Neural cell (in vitro differentiated cells): ENCODE results near the gene GNL3L. TPM values are rescaled to one million over a fixed set of nuclear protein-coding genes. Genes with fewer than 3 reads are reported as not detected.
"Not testable (repeated sequence)": the region's sequence is repeated elsewhere in the genome, so short reads cannot be mapped to it uniquely, and the experiment has no call there.

Experiments used
- H2AFZ ChIP-seq: fragments of 200-600, 300-800 bp; sonication (generic), shearing (Covaris generic); 2 replicates; pipeline ENCODE4 v1.6.0; 2014; ENCODE audit warnings: low read depth, mild to moderate bottlenecking, antibody characterized with exemption, low read length, moderate library complexity
- H3F3A ChIP-seq: fragments of 200-600 bp; shearing (Covaris generic); 2 replicates; pipeline ENCODE4 v1.6.1; 2016; ENCODE audit warnings: mild to moderate bottlenecking, moderate library complexity, mixed read lengths, antibody characterized with exemption, low read length; ENCODE audit not compliant: insufficient read depth, poor library complexity, severe bottlenecking
- H3K27ac ChIP-seq: fragments of 200-600, 300-800 bp; sonication (generic), shearing (Covaris generic); 2 replicates; pipeline ENCODE4 v1.5.1; 2014; ENCODE audit warnings: mild to moderate bottlenecking, low read length, moderate library complexity
- H3K27me3 ChIP-seq: fragments of 300-800, 200-600 bp; sonication (generic), shearing (Covaris generic); 2 replicates; pipeline ENCODE4 v1.6.0; 2014; ENCODE audit warnings: mild to moderate bottlenecking, low read depth, low read length, moderate library complexity; ENCODE audit not compliant: insufficient read depth
- H3K36me3 ChIP-seq: fragments of 300-800, 200-600 bp; sonication (generic), shearing (Covaris generic); 2 replicates; pipeline ENCODE4 v1.5.1; 2014; ENCODE audit warnings: mild to moderate bottlenecking, antibody characterized with exemption, low read length, moderate library complexity; ENCODE audit not compliant: insufficient read depth
- H3K4me2 ChIP-seq: fragments of 300-800, 200-600 bp; sonication (generic), shearing (Covaris generic); 2 replicates; pipeline ENCODE4 v1.6.0; 2014; ENCODE audit warnings: mild to moderate bottlenecking, low read length
- H3K4me3 ChIP-seq: fragments of 300-800, 200-600 bp; sonication (generic), shearing (Covaris generic); 2 replicates; pipeline ENCODE4 v1.5.1; 2014; ENCODE audit warnings: mild to moderate bottlenecking, low read length, moderate library complexity
- H3K79me2 ChIP-seq: fragments of 200-600 bp; shearing (Covaris generic); replicated peaks from 2 replicates; pipeline ENCODE4 v1.6.0; 2014; ENCODE audit warnings: mild to moderate bottlenecking, low read length, moderate library complexity; ENCODE audit not compliant: insufficient read depth
- H3K9ac ChIP-seq: fragments of 300-800, 200-600 bp; sonication (generic), shearing (Covaris generic); 2 replicates; pipeline ENCODE4 v1.6.1; 2016; ENCODE audit warnings: mild to moderate bottlenecking, low read length, mixed read lengths
- H3K9me2 ChIP-seq: fragments of 200-600 bp; shearing (Covaris generic); 2 replicates; pipeline ENCODE4 v1.6.1; 2016; ENCODE audit warnings: mild to moderate bottlenecking, low read length, mixed read lengths; ENCODE audit not compliant: insufficient read depth
- H3K9me3 ChIP-seq: fragments of 200-600, 300-800 bp; sonication (generic), shearing (Covaris generic); 2 replicates; pipeline ENCODE4 v1.6.1; 2016; ENCODE audit warnings: mild to moderate bottlenecking, mixed run types, low read length, moderate library complexity, mixed read lengths
- H4K20me1 ChIP-seq: fragments of 200-600 bp; shearing (Covaris generic); 2 replicates; pipeline ENCODE4 v1.6.1; 2016; ENCODE audit warnings: mild to moderate bottlenecking, mixed run types; ENCODE audit not compliant: insufficient read depth
- CTCF ChIP-seq: fragments of 450-650 bp; IDR thresholded peaks from 2 replicates; pipeline ENCODE4 v1.5.1; 2014; ENCODE audit warnings: antibody characterized with exemption, mild to moderate bottlenecking, moderate library complexity; ENCODE audit not compliant: poor library complexity, severe bottlenecking
- EP300 ChIP-seq: fragments of 450-650 bp; conservative IDR thresholded peaks from 2 replicates; pipeline ENCODE4 v1.6.1; 2014; ENCODE audit warnings: antibody characterized with exemption, mild to moderate bottlenecking, moderate library complexity; ENCODE audit not compliant: poor library complexity, severe bottlenecking
- EZH2 ChIP-seq: fragments of 200-600, 300-800 bp; shearing (Covaris generic), sonication (generic); IDR thresholded peaks from 2 replicates; pipeline ENCODE4 v1.6.1; 2014; ENCODE audit warnings: antibody characterized with exemption, low read length, borderline replicate concordance, mild to moderate bottlenecking; ENCODE audit not compliant: insufficient read depth, poor library complexity, severe bottlenecking
- MXI1 ChIP-seq: fragments of 450-650 bp; conservative IDR thresholded peaks from 2 replicates; pipeline ENCODE4 v1.6.1; 2014; ENCODE audit warnings: antibody characterized with exemption, mild to moderate bottlenecking; ENCODE audit not compliant: poor library complexity, severe bottlenecking
- POLR2AphosphoS5 ChIP-seq: IDR thresholded peaks from 2 replicates; pipeline ENCODE4 v1.6.1; 2012
- RAD21 ChIP-seq: fragments of 450-650 bp; conservative IDR thresholded peaks from 2 replicates; pipeline ENCODE4 v1.6.1; 2014; ENCODE audit warnings: antibody characterized with exemption, mild to moderate bottlenecking, moderate library complexity
- REST ChIP-seq: IDR thresholded peaks from 2 replicates; pipeline ENCODE4 v1.6.1; 2012; ENCODE audit warnings: borderline replicate concordance
- SMC3 ChIP-seq: fragments of 450-650 bp; conservative IDR thresholded peaks from 2 replicates; pipeline ENCODE4 v1.6.1; 2014; ENCODE audit warnings: antibody characterized with exemption, mild to moderate bottlenecking, moderate library complexity; ENCODE audit not compliant: poor library complexity
- TAF1 ChIP-seq: IDR thresholded peaks from 2 replicates; pipeline ENCODE4 v1.6.1; 2012; ENCODE audit warnings: low read depth
- polyA plus RNA-seq: library from polyadenylated mRNA; depleted of rRNA; stranded (reverse); fragments of >200 nt; gene quantifications from 2 replicates; pipeline ENCODE4 v1.2.3, GENCODE V29; 2014

Gene GNL3L
- polyA plus RNA-seq, 1 donor from 2014 or later, result 6.6 TPM

- no peaks in the 10 kb centered on the region for H3K79me2 ChIP-seq
- TF ChIP-seq EZH2, result no peak
- TF ChIP-seq MXI1, result no peak
- TF ChIP-seq EP300, result no peak
- no peak for TF ChIP-seq TAF1
- no peak for TF ChIP-seq CTCF
- TF ChIP-seq SMC3, result no peak
- no peak for TF ChIP-seq RAD21
- no peak for TF ChIP-seq REST
- TF ChIP-seq POLR2AphosphoS5, result no peak
- no peaks in the 10 kb centered on the region for H3K27me3 ChIP-seq
- H3K9me3 ChIP-seq, result no peaks in the 10 kb centered on the region
- no peaks in the 10 kb centered on the region for H3F3A ChIP-seq
- no peak overlapping the region for H3K27ac ChIP-seq
- no peaks in the 10 kb centered on the region for H3K36me3 ChIP-seq
- no peak overlapping the region for H3K9ac ChIP-seq
- H2AFZ ChIP-seq, result no peak overlapping the region
- no peak overlapping the region for H3K4me2 ChIP-seq
- H3K4me3 ChIP-seq, result no peak overlapping the region
- H3K9me2 ChIP-seq, result no peaks in the 10 kb centered on the region
- no peaks in the 10 kb centered on the region for H4K20me1 ChIP-seq
These were observed 4.3 kb downstream of the GNL3L start for GRCh38 chrX:54534271-54534670.

- Histone ChIP-seq H4K20me1 (no peaks in the 10 kb centered on the region), H3K4me2 (no peak overlapping the region), H3K4me3 (no peak overlapping the region), H3K27me3 (no peaks in the 10 kb centered on the region), H3K9ac (no peak overlapping the region), H2AFZ (no peak overlapping the region), H3F3A (no peaks in the 10 kb centered on the region), H3K79me2 (no peaks in the 10 kb centered on the region), H3K9me2 (no peaks in the 10 kb centered on the region), H3K36me3 (no peaks in the 10 kb centered on the region), H3K9me3 (no peaks in the 10 kb centered on the region), H3K27ac (no peak overlapping the region)
- TF ChIP-seq EZH2, result no peak
These were observed 10.3 kb downstream of the GNL3L start for GRCh38 chrX:54540289-54540688.

- not testable (repeated sequence) for H3K4me3 ChIP-seq, H3K79me2 ChIP-seq, H2AFZ ChIP-seq, H3K27me3 ChIP-seq, H3K36me3 ChIP-seq, H3F3A ChIP-seq, H3K9me2 ChIP-seq, H3K27ac ChIP-seq, H3K9ac ChIP-seq, H3K4me2 ChIP-seq, H4K20me1 ChIP-seq, H3K9me3 ChIP-seq
These were observed 12.2 kb downstream of the GNL3L start for GRCh38 chrX:54542239-54542638.
